ENCODE data around the gene SCIN.
"Not testable (repeated sequence)": the region's sequence is repeated elsewhere in the genome, so short reads cannot be mapped to it uniquely, and the experiment has no call there.

The SCIN gene

GRCh38 chr7:12550956-12551355, 19.6 kb upstream of the SCIN start:
- Histone ChIP-seq H3K4me1 (ENCODE audit: control insufficient read depth in 1 of 2, insufficient read depth in 2 of 2, low read length in 2 of 2) (no peaks in the 10 kb centered on the region), H3K9me3 (ENCODE audit: control insufficient read depth in 1 of 2, low read length in 2 of 2) (no peaks in the 10 kb centered on the region), H3K36me3 (ENCODE audit: control insufficient read depth in 1 of 2, insufficient read depth in 2 of 2, low read length in 2 of 2) (no peaks in the 10 kb centered on the region), H3K4me3 (ENCODE audit: low read depth in 1 of 2, low read length in 2 of 2) (no peak overlapping the region), H3K27ac (ENCODE audit: low read length) (no peak overlapping the region), H3K27me3 (ENCODE audit: low read depth, low read length) (no peaks in the 10 kb centered on the region)

GRCh38 chr7:12552876-12553275, 17.6 kb upstream of the SCIN start:
- Histone ChIP-seq H3K36me3 (ENCODE audit: control insufficient read depth in 1 of 2, insufficient read depth in 2 of 2, low read length in 2 of 2) (no peaks in the 10 kb centered on the region), H3K9me3 (ENCODE audit: control insufficient read depth in 1 of 2, low read length in 2 of 2) (no peaks in the 10 kb centered on the region), H3K4me3 (ENCODE audit: low read depth in 1 of 2, low read length in 2 of 2) (no peak overlapping the region), H3K27ac (ENCODE audit: low read length) (no peak overlapping the region), H3K4me1 (ENCODE audit: control insufficient read depth in 1 of 2, insufficient read depth in 2 of 2, low read length in 2 of 2) (no peaks in the 10 kb centered on the region), H3K27me3 (ENCODE audit: low read depth, low read length) (no peaks in the 10 kb centered on the region)

- Histone ChIP-seq H3K27me3 (ENCODE audit: low read depth, low read length) (no peaks in the 10 kb centered on the region), H3K4me3 (ENCODE audit: low read depth in 1 of 2, low read length in 2 of 2) (no peak overlapping the region), H3K9me3 (ENCODE audit: control insufficient read depth in 1 of 2, low read length in 2 of 2) (no peaks in the 10 kb centered on the region), H3K36me3 (ENCODE audit: control insufficient read depth in 1 of 2, insufficient read depth in 2 of 2, low read length in 2 of 2) (no peaks in the 10 kb centered on the region), H3K4me1 (ENCODE audit: control insufficient read depth in 1 of 2, insufficient read depth in 2 of 2, low read length in 2 of 2) (no peaks in the 10 kb centered on the region), H3K27ac (ENCODE audit: low read length) (no peak overlapping the region)
Measured at GRCh38 chr7:12553416-12553815, 17.1 kb upstream of the SCIN start.

- Histone ChIP-seq H3K4me3 (ENCODE audit: low read depth in 1 of 2, low read length in 2 of 2) (no peak overlapping the region), H3K27ac (ENCODE audit: low read length) (no peak overlapping the region), H3K4me1 (ENCODE audit: control insufficient read depth in 1 of 2, insufficient read depth in 2 of 2, low read length in 2 of 2) (no peaks in the 10 kb centered on the region), H3K36me3 (ENCODE audit: control insufficient read depth in 1 of 2, insufficient read depth in 2 of 2, low read length in 2 of 2) (no peaks in the 10 kb centered on the region), H3K27me3 (ENCODE audit: low read depth, low read length) (no peaks in the 10 kb centered on the region), H3K9me3 (ENCODE audit: control insufficient read depth in 1 of 2, low read length in 2 of 2) (no peaks in the 10 kb centered on the region)
Measured at GRCh38 chr7:12554351-12554750, 16.2 kb upstream of the SCIN start.

- Histone ChIP-seq H3K4me3 (ENCODE audit: low read depth in 1 of 2, low read length in 2 of 2) (no peak overlapping the region), H3K36me3 (ENCODE audit: control insufficient read depth in 1 of 2, insufficient read depth in 2 of 2, low read length in 2 of 2) (no peaks in the 10 kb centered on the region), H3K27me3 (ENCODE audit: low read depth, low read length) (no peaks in the 10 kb centered on the region), H3K4me1 (ENCODE audit: control insufficient read depth in 1 of 2, insufficient read depth in 2 of 2, low read length in 2 of 2) (no peaks in the 10 kb centered on the region), H3K9me3 (ENCODE audit: control insufficient read depth in 1 of 2, low read length in 2 of 2) (no peaks in the 10 kb centered on the region), H3K27ac (ENCODE audit: low read length) (no peak overlapping the region)
Measured at GRCh38 chr7:12554872-12555271, 15.6 kb upstream of the SCIN start.

GRCh38 chr7:12555695-12556094, 14.8 kb upstream of the SCIN start:
- not testable (repeated sequence) for H3K27ac ChIP-seq (ENCODE audit: low read length); H3K4me3 ChIP-seq (ENCODE audit: low read depth in 1 of 2, low read length in 2 of 2); H3K4me1 ChIP-seq (ENCODE audit: control insufficient read depth in 1 of 2, insufficient read depth in 2 of 2, low read length in 2 of 2); H3K27me3 ChIP-seq (ENCODE audit: low read depth, low read length); H3K36me3 ChIP-seq (ENCODE audit: control insufficient read depth in 1 of 2, insufficient read depth in 2 of 2, low read length in 2 of 2); H3K9me3 ChIP-seq (ENCODE audit: control insufficient read depth in 1 of 2, low read length in 2 of 2)

- not testable (repeated sequence) for H3K36me3 ChIP-seq (ENCODE audit: control insufficient read depth in 1 of 2, insufficient read depth in 2 of 2, low read length in 2 of 2); H3K4me1 ChIP-seq (ENCODE audit: control insufficient read depth in 1 of 2, insufficient read depth in 2 of 2, low read length in 2 of 2); H3K27me3 ChIP-seq (ENCODE audit: low read depth, low read length); H3K9me3 ChIP-seq (ENCODE audit: control insufficient read depth in 1 of 2, low read length in 2 of 2); H3K4me3 ChIP-seq (ENCODE audit: low read depth in 1 of 2, low read length in 2 of 2); H3K27ac ChIP-seq (ENCODE audit: low read length)
Measured at GRCh38 chr7:12556139-12556792, 14.3 kb upstream of the SCIN start.

- Histone ChIP-seq H3K9me3 (ENCODE audit: control insufficient read depth in 1 of 2, low read length in 2 of 2) (no peaks in the 10 kb centered on the region), H3K36me3 (ENCODE audit: control insufficient read depth in 1 of 2, insufficient read depth in 2 of 2, low read length in 2 of 2) (no peaks in the 10 kb centered on the region), H3K27me3 (ENCODE audit: low read depth, low read length) (no peaks in the 10 kb centered on the region), H3K4me1 (ENCODE audit: control insufficient read depth in 1 of 2, insufficient read depth in 2 of 2, low read length in 2 of 2) (no peaks in the 10 kb centered on the region), H3K27ac (ENCODE audit: low read length) (no peak overlapping the region), H3K4me3 (ENCODE audit: low read depth in 1 of 2, low read length in 2 of 2) (no peak overlapping the region)
Measured at GRCh38 chr7:12557282-12557681, 13.2 kb upstream of the SCIN start.

- no peak overlapping the region for H3K4me3 ChIP-seq (ENCODE audit: low read depth in 1 of 2, low read length in 2 of 2)
- peaks cover 8% of the 10 kb centered on the region for H3K27me3 ChIP-seq (ENCODE audit: low read depth, low read length)
- H3K36me3 ChIP-seq (ENCODE audit: control insufficient read depth in 1 of 2, insufficient read depth in 2 of 2, low read length in 2 of 2): no peaks in the 10 kb centered on the region
- no peaks in the 10 kb centered on the region for H3K9me3 ChIP-seq (ENCODE audit: control insufficient read depth in 1 of 2, low read length in 2 of 2)
- H3K27ac ChIP-seq (ENCODE audit: low read length): no peak overlapping the region
- peaks cover 4 to 6% of the 10 kb centered on the region in 2 donors for H3K4me1 ChIP-seq (ENCODE audit: control insufficient read depth in 1 of 2, insufficient read depth in 2 of 2, low read length in 2 of 2)
Measured at GRCh38 chr7:12564996-12565764, 5.3 kb upstream of the SCIN start.

- peaks cover 9% of the 10 kb centered on the region for H3K27me3 ChIP-seq (ENCODE audit: low read depth, low read length)
- no peaks in the 10 kb centered on the region for H3K36me3 ChIP-seq (ENCODE audit: control insufficient read depth in 1 of 2, insufficient read depth in 2 of 2, low read length in 2 of 2)
- no peak overlapping the region for H3K4me3 ChIP-seq (ENCODE audit: low read depth in 1 of 2, low read length in 2 of 2)
- no peak overlapping the region for H3K27ac ChIP-seq (ENCODE audit: low read length)
- no peaks in the 10 kb centered on the region for H3K9me3 ChIP-seq (ENCODE audit: control insufficient read depth in 1 of 2, low read length in 2 of 2)
- H3K4me1 ChIP-seq (ENCODE audit: control insufficient read depth in 1 of 2, insufficient read depth in 2 of 2, low read length in 2 of 2): peaks cover 7 to 11% of the 10 kb centered on the region in 2 donors
Measured at GRCh38 chr7:12565873-12566272, 4.6 kb upstream of the SCIN start.

- peaks cover 7 to 14% of the 10 kb centered on the region in 2 donors for H3K4me1 ChIP-seq (ENCODE audit: control insufficient read depth in 1 of 2, insufficient read depth in 2 of 2, low read length in 2 of 2)
- no peaks in the 10 kb centered on the region for H3K36me3 ChIP-seq (ENCODE audit: control insufficient read depth in 1 of 2, insufficient read depth in 2 of 2, low read length in 2 of 2)
- H3K4me3 ChIP-seq (ENCODE audit: low read depth in 1 of 2, low read length in 2 of 2): no peak overlapping the region
- H3K9me3 ChIP-seq (ENCODE audit: control insufficient read depth in 1 of 2, low read length in 2 of 2): no peaks in the 10 kb centered on the region
- peaks cover 9% of the 10 kb centered on the region for H3K27me3 ChIP-seq (ENCODE audit: low read depth, low read length)
- no peak overlapping the region for H3K27ac ChIP-seq (ENCODE audit: low read length)
Measured at GRCh38 chr7:12567015-12567414, 3.5 kb upstream of the SCIN start.

- Histone ChIP-seq H3K9me3 (ENCODE audit: control insufficient read depth in 1 of 2, low read length in 2 of 2) (no peaks in the 10 kb centered on the region), H3K27me3 (ENCODE audit: low read depth, low read length) (peaks cover 9% of the 10 kb centered on the region), H3K4me1 (ENCODE audit: control insufficient read depth in 1 of 2, insufficient read depth in 2 of 2, low read length in 2 of 2) (peaks cover 7 to 14% of the 10 kb centered on the region in 2 donors), H3K36me3 (ENCODE audit: control insufficient read depth in 1 of 2, insufficient read depth in 2 of 2, low read length in 2 of 2) (no peaks in the 10 kb centered on the region), H3K4me3 (ENCODE audit: low read depth in 1 of 2, low read length in 2 of 2) (peak overlapping the region; percentile 66 to 68), H3K27ac (ENCODE audit: low read length) (no peak overlapping the region)
Measured at GRCh38 chr7:12569673-12570072, 847 bp upstream of the SCIN start.
